ENCODE results near the gene OCRL.

DNA sequence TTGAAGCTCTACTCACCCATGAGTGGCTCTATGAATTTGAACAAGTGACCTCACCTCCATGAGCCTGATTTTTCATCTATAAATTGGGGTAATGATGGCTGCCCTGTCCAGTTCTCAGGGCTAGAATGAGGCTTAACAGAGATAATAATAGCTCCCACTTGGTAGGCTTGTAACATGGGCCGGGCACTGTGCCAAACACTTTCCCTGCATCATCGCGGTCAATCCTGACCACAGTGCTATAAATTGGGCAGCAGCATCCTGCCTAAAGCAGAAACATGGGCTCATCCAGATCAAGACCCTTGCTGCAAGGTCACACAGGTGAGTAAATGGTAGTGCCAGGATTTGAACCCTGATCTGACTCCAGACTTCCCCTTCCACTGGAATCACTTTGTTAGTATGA lies 101.9 kb downstream of the OCRL start:
- no peak for TF ChIP-seq EZH2 (IDR thresholded peaks at IDR 0.05; ENCODE audit: insufficient read depth, poor library complexity, severe bottlenecking)
- no peak for TF ChIP-seq EZH2phosphoT487 (IDR thresholded peaks at IDR 0.05; ENCODE audit: insufficient read depth, low read depth)
